ENCODE results near the gene SLC37A2. TPM values are rescaled to one million over a fixed set of nuclear protein-coding genes. Genes with fewer than 3 reads are reported as not detected.
A peak's percentile ranks its signal among the peaks of the same experiment; 100 is the strongest.

SLC37A2 gene
- total and polyA plus RNA-seq, 2 of the 13 experiments (the other 11 are each of a cell fraction or from before 2014, with no cell fraction given): 4.6 to 7.1 TPM

DNA sequence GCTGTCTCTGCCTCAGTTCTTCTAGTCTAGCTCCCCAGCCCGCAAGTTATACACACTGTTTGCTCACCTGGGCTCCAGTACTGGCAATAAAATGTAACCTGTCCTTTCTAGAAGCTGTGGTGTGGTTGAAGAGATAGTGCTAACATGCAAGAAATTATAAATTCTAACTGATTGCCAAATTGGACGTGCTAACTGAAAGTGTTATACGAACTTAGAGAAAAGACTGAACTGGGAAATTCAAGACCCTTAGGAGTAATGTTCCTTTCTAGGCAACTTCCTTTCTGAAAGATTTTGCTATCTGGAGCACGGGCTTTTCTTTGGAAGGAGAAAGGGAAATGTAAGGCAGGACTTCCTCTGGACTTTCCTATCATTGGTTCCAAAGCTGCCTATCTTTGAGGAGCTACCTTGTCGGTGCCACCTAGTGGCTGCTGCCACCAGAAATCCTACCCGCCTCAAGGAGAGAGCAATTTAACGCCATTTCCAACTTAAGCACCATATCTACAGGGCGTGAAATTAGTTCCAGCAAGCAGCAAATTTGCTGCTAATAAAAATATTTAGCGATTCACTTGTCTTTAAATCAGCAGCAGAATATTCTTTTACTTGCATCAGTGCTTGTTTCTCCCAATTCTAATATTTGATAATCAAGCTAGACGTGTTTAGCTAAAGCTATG lies 61.0 kb downstream of the SLC37A2 start (continued):
- TF ChIP-seq ZSCAN9 (CRISPR knock-in tag; IDR thresholded peaks at IDR 0.05; ENCODE audit: borderline replicate concordance) (no peak), KLF11 (CRISPR knock-in tag; IDR thresholded peaks at IDR 0.05) (no peak), ZNF841 (CRISPR knock-in tag; IDR thresholded peaks at IDR 0.05; ENCODE audit: borderline replicate concordance) (no peak), SP140L (CRISPR knock-in tag; IDR thresholded peaks at IDR 0.05; ENCODE audit: borderline replicate concordance) (no peak), NFE2L2 (IDR thresholded peaks at IDR 0.05; ENCODE audit: low read length) (no peak), GMEB2 (CRISPR knock-in tag; IDR thresholded peaks at IDR 0.05; ENCODE audit: low read depth) (no peak), MBD4 (IDR thresholded peaks at IDR 0.05; ENCODE audit: borderline replicate concordance, low read length) (no peak), PBX2 (CRISPR knock-in tag; IDR thresholded peaks at IDR 0.05) (peak; percentile 88), STAT5B (CRISPR knock-in tag; IDR thresholded peaks at IDR 0.05) (no peak), ZNF7 (CRISPR knock-in tag; IDR thresholded peaks at IDR 0.05) (no peak), ZNF639 (CRISPR knock-in tag; conservative IDR thresholded peaks at IDR 0.05) (no peak), IRX3 (CRISPR knock-in tag; IDR thresholded peaks at IDR 0.05; ENCODE audit: borderline replicate concordance, low read depth) (no peak), SP2 (CRISPR knock-in tag; IDR thresholded peaks at IDR 0.05) (peak; percentile 86), DNMT3B (CRISPR knock-in tag; conservative IDR thresholded peaks at IDR 0.05) (no peak), RFX1 (IDR thresholded peaks at IDR 0.05) (no peak), HES4 (CRISPR knock-in tag; IDR thresholded peaks at IDR 0.05; ENCODE audit: borderline replicate concordance) (no peak), ZC3H13 (CRISPR knock-in tag; IDR thresholded peaks at IDR 0.05) (no peak), MYPOP (CRISPR knock-in tag; IDR thresholded peaks at IDR 0.05) (no peak), ZNF501 (CRISPR knock-in tag; IDR thresholded peaks at IDR 0.05) (0 out of 2 replicates have a peak, but pooled peaks have one; percentile 29), ZNF138 (CRISPR knock-in tag; IDR thresholded peaks at IDR 0.05; ENCODE audit: low read depth) (no peak)
- TF ChIP-seq, protein P1, sequence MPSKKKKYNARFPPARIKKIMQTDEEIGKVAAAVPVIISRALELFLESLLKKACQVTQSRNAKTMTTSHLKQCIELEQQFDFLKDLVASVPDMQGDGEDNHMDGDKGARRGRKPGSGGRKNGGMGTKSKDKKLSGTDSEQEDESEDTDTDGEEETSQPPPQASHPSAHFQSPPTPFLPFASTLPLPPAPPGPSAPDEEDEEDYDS (CRISPR knock-in tag; IDR thresholded peaks at IDR 0.05): peak; percentile 60
- TF ChIP-seq, protein P2, sequence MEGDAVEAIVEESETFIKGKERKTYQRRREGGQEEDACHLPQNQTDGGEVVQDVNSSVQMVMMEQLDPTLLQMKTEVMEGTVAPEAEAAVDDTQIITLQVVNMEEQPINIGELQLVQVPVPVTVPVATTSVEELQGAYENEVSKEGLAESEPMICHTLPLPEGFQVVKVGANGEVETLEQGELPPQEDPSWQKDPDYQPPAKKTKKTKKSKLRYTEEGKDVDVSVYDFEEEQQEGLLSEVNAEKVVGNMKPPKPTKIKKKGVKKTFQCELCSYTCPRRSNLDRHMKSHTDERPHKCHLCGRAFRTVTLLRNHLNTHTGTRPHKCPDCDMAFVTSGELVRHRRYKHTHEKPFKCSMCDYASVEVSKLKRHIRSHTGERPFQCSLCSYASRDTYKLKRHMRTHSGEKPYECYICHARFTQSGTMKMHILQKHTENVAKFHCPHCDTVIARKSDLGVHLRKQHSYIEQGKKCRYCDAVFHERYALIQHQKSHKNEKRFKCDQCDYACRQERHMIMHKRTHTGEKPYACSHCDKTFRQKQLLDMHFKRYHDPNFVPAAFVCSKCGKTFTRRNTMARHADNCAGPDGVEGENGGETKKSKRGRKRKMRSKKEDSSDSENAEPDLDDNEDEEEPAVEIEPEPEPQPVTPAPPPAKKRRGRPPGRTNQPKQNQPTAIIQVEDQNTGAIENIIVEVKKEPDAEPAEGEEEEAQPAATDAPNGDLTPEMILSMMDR (CRISPR knock-in tag; IDR thresholded peaks at IDR 0.05): peak; percentile 75
- TF ChIP-seq, protein P3, sequence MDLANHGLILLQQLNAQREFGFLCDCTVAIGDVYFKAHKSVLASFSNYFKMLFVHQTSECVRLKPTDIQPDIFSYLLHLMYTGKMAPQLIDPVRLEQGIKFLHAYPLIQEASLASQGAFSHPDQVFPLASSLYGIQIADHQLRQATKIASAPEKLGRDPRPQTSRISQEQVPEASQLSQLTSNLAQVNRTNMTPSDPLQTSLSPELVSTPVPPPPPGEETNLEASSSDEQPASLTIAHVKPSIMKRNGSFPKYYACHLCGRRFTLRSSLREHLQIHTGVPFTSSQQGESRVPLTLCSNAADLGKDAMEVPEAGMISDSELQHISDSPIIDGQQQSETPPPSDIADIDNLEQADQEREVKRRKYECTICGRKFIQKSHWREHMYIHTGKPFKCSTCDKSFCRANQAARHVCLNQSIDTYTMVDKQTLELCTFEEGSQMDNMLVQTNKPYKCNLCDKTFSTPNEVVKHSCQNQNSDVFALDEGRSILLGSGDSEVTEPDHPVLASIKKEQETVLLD (CRISPR knock-in tag; IDR thresholded peaks at IDR 0.05; ENCODE audit: low read depth): no peak
